ENCODE results near the gene HES4. TPM values are rescaled to one million over a fixed set of nuclear protein-coding genes. Genes with fewer than 3 reads are reported as not detected.
A peak's percentile ranks its signal among the peaks of the same experiment; 100 is the strongest.

Gene HES4
- total and polyA plus RNA-seq, 2 of the 13 experiments (the other 11 are each of a cell fraction or from before 2014, with no cell fraction given): 8.8 to 10.6 TPM

GRCh38 chr1:1005774-1006304 lies 5.9 kb upstream of the HES4 start (continued):
- TF ChIP-seq MLXIP (CRISPR knock-in tag; IDR thresholded peaks at IDR 0.05; ENCODE audit: borderline replicate concordance) (no peak), ATM (IDR thresholded peaks at IDR 0.05; ENCODE audit: borderline replicate concordance) (no peak), ZNF609 (CRISPR knock-in tag; IDR thresholded peaks at IDR 0.05; ENCODE audit: borderline replicate concordance) (no peak), ZNF234 (CRISPR knock-in tag; conservative IDR thresholded peaks at IDR 0.05) (peak; percentile 93; the same call in 1 of the 2 replicates), ZNF776 (CRISPR knock-in tag; IDR thresholded peaks at IDR 0.05) (0 out of 2 replicates have a peak, but pooled peaks have one; percentile 54), PHF21A (CRISPR knock-in tag; IDR thresholded peaks at IDR 0.05) (no peak), TAF15 (IDR thresholded peaks at IDR 0.05; ENCODE audit: low read depth, low read length, poor library complexity, severe bottlenecking) (no peak), SOX6 (IDR thresholded peaks at IDR 0.05) (no peak), SOX6 (CRISPR knock-in tag; IDR thresholded peaks at IDR 0.05) (no peak), ZNF430 (CRISPR knock-in tag; IDR thresholded peaks at IDR 0.05) (no peak), SAP130 (CRISPR knock-in tag; IDR thresholded peaks at IDR 0.05; ENCODE audit: low read depth) (no peak), RBFOX2 (IDR thresholded peaks at IDR 0.05; ENCODE audit: low read depth, low read length) (peak; percentile 72), ZNF839 (CRISPR knock-in tag; IDR thresholded peaks at IDR 0.05; ENCODE audit: borderline replicate concordance) (no peak), ZNF790 (CRISPR knock-in tag; IDR thresholded peaks at IDR 0.05; ENCODE audit: borderline replicate concordance) (peak; percentile 16; the same call in 1 of the 2 replicates), ELF3 (CRISPR knock-in tag; IDR thresholded peaks at IDR 0.05) (no peak), ZNF780A (CRISPR knock-in tag; IDR thresholded peaks at IDR 0.05) (no peak), REL (CRISPR knock-in tag; conservative IDR thresholded peaks at IDR 0.05) (no peak), ATAD3A (CRISPR knock-in tag; IDR thresholded peaks at IDR 0.05) (no peak), ZNF816 (CRISPR knock-in tag; IDR thresholded peaks at IDR 0.05; ENCODE audit: borderline replicate concordance) (no peak), POGZ (CRISPR knock-in tag; IDR thresholded peaks at IDR 0.05) (no peak), TBL1XR1 (IDR thresholded peaks at IDR 0.05; ENCODE audit: borderline replicate concordance, low read length, partially characterized antibody) (no peak), STAG1 (CRISPR knock-in tag; IDR thresholded peaks at IDR 0.05) (no peak), ZNF451 (CRISPR knock-in tag; IDR thresholded peaks at IDR 0.05) (peak; percentile 0; the same call in 1 of the 2 replicates), ZNF230 (CRISPR knock-in tag; IDR thresholded peaks at IDR 0.05) (no peak), NR1H2 (CRISPR knock-in tag; IDR thresholded peaks at IDR 0.05; ENCODE audit: borderline replicate concordance, low read depth) (no peak), ZNF709 (CRISPR knock-in tag; IDR thresholded peaks at IDR 0.05) (0 out of 2 replicates have a peak, but pooled peaks have one; percentile 26)

Measured in HepG2 (cell line).